ENCODE data around the gene ARHGEF6.
"Not testable (repeated sequence)": the region's sequence is repeated elsewhere in the genome, so short reads cannot be mapped to it uniquely, and the experiment has no call there.

ARHGEF6 gene, protein sequence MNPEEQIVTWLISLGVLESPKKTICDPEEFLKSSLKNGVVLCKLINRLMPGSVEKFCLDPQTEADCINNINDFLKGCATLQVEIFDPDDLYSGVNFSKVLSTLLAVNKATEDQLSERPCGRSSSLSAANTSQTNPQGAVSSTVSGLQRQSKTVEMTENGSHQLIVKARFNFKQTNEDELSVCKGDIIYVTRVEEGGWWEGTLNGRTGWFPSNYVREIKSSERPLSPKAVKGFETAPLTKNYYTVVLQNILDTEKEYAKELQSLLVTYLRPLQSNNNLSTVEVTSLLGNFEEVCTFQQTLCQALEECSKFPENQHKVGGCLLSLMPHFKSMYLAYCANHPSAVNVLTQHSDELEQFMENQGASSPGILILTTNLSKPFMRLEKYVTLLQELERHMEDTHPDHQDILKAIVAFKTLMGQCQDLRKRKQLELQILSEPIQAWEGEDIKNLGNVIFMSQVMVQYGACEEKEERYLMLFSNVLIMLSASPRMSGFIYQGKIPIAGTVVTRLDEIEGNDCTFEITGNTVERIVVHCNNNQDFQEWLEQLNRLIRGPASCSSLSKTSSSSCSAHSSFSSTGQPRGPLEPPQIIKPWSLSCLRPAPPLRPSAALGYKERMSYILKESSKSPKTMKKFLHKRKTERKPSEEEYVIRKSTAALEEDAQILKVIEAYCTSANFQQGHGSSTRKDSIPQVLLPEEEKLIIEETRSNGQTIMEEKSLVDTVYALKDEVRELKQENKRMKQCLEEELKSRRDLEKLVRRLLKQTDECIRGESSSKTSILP

DNA sequence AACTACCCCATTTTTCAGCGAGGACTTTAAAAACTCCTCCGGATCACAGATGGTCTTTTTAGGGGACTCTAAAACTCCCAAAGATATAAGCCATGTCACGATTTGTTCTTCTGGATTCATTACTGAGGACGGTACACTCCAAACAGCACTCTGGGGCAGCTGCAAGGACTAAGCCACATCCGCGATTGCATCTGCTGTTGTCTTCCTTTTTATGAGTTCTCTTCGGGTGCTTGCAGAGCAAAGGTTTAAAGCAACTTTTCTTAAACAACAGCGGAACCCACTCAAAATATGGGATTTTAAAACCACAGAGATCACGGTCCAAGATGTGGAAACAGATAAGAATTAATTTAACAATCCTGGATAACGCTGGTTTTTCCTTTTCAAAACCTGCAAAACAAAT, at the start of gene ARHGEF6:
Gene ARHGEF6 (minus strand): TSS at position 170 of the 400 bp plus-strand sequence. CDS start 50 bp downstream, at position 120.
- DNase-seq: peak; percentile 23

GRCh38 chrX:136829413-136829812, 48.7 kb upstream of the ARHGEF6 start:
- DNase-seq: no peak

DNA sequence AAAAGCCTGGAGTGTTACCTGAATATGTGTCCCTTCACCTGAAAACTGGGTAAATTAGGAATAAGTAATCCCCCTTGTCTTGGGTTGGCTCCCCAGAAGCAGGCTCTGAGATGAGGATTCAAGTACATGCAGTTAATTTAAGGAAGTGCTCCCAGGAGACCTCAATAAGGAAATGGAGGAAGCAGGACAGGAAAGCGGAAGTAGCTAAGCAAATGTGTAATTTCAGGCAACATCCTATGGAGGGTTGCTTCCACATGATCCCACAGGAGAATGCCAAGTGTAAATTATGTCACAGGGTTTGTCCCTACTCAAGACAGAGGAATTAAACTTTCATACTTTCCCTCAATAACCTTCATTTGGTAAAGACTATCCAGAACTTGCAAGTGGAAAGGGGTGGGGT, 48.1 kb upstream of the ARHGEF6 start:
- no peak for DNase-seq

- no peak for DNase-seq
Measured at GRCh38 chrX:136827026-136827425, 46.3 kb upstream of the ARHGEF6 start.

DNA sequence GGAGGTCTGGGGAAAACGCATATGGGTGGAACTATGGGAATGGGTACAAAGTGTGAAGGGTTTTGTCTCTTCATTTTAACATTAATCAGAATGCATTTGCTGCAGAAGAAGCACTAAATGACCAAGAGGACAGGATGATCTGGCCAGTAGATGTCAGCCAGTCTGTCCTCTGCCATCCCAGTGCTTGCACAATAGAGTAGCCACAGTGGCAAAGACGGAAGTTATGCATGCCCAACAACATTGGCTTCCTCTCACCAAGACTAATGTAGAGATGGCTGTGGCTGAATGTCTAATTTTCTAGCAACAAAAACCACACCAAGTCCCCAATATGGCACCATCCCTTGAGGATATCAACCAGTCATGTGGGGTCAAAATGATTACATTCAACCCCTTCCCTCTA, 45.0 kb upstream of the ARHGEF6 start:
- no peak for DNase-seq

DNA sequence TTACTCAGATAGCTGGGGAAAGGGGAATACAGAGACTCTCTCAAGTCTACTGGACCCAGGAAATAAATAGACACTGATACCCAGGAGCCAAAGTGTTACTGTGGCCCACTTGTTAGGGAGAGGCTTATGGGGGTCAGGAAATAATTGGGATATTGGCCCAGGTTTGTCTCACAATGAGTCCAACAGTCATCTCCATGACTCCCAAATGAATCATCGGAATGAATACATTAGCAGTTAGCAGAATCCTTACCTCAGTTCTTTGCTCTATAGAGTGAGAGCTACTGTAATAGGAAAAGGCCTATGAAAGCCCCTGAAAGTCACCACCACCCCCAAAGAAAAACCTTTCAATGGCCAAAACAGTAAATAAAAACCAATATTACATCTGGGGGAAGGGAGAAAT, 42.4 kb upstream of the ARHGEF6 start:
- DNase-seq: no peak

GRCh38 chrX:136822337-136823095, 41.8 kb upstream of the ARHGEF6 start:
- no peak for DNase-seq

- not testable (repeated sequence) for DNase-seq
Measured at GRCh38 chrX:136819756-136820155, 39.0 kb upstream of the ARHGEF6 start.

DNA sequence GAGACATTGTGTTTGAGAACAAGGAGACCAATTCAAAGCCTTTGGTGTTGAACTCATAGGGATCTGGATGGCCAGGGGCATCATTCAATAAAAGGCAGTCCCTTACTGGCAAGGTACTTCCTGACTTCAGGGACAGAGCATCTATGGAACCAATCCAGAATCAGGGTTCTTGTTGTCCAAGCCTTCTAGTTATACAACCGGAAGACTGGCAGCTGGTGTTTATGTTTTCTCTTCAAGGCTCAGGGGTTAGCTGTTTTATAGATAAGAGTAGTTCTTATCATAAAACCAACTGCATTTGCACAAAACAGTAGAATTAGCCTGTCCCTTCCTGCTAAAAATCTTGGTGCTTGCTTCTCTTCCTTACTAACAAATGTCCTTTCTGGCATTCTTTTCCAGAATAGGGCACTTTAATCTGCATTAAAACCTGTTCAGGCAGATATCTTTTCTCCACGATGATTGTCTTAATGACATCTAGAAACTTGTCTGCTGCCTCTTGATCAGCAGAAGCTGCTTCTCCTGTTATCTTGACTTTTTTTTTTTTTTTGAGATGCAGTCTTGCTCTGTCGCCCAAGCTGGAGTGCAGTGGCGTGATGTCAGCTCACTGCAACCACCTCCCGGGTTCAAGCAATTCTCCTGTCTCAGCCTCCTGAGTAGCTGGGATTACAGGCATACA, 38.4 kb upstream of the ARHGEF6 start:
- DNase-seq: no peak

DNA sequence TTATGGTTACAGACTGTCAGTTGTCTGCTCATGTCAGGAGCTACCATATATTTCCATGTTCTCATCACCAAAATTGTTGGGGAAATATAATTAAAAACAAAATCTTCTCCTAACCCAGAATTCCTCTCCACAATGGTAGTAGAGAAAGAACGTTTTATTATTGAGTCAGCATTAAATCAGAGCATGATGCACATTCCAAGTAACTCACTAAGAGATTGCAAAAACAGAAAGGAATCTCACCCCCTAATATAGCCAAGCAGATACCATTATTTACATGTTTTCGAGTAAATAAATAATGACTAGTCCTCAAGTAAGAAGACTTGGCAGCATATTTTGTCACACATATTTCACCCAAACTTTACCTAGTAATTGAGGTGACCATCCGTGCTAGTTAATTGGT, 36.2 kb upstream of the ARHGEF6 start:
- no peak for DNase-seq

DNA sequence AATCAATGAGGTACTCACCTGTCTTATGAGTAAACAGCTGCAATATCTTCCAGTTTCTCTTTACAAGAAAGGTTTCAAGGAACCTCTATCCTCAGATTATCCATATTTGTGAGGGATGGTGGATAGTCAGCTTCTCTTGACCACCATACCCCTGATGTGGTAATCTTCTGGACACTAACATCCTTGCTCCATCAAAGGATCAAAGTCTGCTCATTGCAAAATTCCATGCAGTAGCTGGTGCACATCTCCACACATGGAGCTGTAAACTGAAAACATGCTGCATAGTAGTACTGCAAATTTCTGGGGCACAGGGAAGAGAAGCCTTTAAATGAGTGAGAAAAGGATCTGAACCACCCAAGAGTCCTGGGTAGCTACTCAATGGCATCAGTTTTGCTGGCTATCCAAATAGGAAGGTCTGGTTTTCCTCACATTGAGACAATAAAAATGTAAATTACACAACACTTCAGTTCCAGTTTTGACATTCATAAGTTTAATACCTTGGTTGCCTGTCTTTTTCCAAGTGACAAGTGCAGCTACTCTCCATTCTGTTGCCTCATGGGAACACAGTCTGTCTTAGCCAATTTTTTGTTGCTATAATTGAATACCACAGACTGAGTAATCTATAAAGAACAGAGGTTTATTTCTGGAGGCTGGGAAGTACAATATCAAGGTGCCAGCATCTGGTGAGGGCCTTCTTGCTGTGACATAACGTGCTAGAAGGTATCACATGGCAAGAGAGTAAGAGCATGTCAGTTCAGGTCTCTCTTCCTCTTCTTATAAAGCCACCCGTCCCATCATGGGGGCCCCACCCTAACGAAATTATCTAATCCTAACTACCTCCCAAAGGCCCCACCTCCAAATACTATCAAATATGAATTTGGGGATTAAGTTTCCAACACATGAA, 34.4 kb upstream of the ARHGEF6 start:
- DNase-seq: no peak

DNA sequence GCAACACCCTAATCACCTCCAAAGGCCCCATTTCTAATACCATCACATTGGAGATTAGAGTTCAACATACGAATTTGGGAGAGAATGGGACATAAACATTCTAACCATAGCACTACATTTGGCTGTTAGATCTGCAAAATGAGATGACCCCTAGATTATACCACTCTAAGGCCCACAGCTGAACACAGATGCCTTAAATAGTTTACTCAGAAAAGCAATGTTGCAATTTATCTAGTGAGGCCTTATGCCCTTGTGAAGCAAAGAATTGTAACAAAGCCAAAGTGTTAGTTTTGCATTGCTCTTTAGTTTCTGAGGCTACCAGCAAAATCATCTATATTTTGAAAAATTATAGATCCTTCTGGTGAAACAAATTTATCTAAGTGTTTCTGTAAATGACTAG, 31.6 kb upstream of the ARHGEF6 start:
- DNase-seq: no peak

GRCh38 chrX:136810493-136810892, 29.8 kb upstream of the ARHGEF6 start:
- no peak for DNase-seq

GRCh38 chrX:136806891-136807410, 26.2 kb upstream of the ARHGEF6 start:
- no peak for DNase-seq

DNA sequence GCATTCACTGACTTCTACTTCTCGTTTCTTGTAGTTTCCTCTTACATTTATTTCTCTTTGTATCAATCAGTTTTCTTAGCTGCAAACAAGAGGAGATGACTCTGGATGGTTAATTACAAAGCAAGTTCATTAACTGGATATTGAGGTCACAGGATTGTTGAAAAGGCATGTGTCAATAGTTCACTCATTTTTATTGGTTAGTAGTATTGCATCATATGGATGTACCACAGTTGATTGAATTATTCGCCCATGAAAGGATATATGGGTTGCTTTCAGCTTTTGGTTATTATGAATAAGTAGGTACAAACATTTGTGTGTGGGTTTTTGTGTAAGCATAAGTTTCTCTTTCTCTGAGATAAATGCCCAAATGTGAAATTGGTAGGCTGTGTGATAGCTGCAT, 21.8 kb upstream of the ARHGEF6 start:
- DNase-seq: no peak

GRCh38 chrX:136797787-136798186, 17.1 kb upstream of the ARHGEF6 start:
- no peak for DNase-seq

DNA sequence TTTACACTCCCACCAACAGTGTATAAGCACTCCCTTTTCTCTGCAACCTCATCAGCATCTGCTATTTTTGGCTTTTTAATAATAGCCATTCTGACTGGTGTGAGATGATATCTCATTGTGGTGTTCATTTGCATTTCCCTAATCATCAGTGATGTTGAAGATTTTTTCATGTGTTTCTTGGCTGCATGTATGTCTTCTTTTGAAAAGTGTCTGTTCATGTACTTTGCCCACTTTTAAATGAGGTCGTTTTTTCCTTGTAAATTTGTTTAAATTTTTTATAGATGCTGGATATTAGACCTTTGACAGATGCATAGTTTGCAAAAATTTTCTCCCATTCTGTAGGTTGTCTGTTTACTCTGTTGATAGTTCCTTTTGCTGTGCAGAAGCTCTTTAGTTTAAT, 14.4 kb upstream of the ARHGEF6 start:
- DNase-seq: not testable (repeated sequence)

- not testable (repeated sequence) for DNase-seq
Measured at GRCh38 chrX:136794660-136795059, 13.9 kb upstream of the ARHGEF6 start.

DNA sequence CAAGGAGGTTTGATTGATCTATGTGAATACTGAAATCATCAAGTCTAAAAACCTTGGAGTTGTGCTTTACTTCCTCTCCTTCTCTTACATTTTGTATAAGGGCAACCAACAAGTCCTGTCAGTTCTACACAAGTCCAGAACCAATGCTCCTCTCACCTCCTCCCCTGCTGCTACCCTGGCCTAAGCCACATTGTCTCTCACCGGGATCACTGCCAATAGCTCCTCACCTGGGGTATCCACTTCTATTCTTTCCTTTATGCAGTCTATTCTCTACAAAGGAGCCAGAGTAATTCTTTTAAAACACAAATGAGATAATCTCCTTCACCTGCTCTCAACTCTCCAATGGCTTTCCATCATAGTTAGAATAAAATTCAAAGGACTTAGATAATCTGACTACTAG, 13.3 kb upstream of the ARHGEF6 start:
- no peak for DNase-seq

DNA sequence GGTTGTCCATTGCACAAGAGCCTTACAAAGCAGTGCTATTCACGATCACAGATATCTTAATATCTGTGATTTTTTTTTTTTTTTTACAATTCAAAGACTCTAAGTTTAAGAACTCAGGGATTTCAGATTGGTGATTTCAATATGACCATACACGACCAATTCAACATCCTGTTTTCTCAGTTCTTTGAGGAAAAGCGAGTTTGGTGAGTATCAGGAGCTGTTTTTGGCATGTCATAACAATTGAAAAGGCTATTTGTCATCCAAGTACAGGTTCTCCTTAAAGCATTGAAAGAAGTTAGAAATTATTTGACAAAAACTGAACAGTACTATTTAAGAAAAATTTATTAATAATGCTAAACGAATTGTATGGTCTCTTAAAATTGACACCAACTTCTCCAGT, 9.1 kb upstream of the ARHGEF6 start:
- no peak for DNase-seq

DNA sequence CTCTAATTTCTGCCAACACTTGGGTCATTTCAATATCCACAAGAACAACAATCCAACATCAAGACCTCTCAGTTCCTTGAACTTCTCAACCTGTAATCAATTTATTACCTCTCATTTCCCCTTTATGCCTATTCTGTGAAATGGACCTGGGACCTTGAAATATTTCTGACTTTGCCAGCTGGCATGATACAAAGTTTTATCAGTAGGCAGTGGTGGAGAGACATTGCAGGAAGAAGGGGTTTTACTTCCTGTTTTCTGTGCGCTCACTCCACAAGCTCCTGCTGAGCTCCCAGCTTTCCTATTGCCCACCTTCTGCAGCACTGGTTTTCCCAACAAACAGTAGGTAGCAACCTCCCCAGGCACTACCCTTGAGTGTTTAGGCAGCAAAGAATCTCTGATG, 3.5 kb upstream of the ARHGEF6 start:
- no peak for DNase-seq

GRCh38 chrX:136783159-136783558, 2.4 kb upstream of the ARHGEF6 start:
- DNase-seq: no peak

Measured in stimulated activated CD4-positive, alpha-beta T cell treated with anti-CD3 and anti-CD28 coated beads, Interleukin-1b, Interleukin-23, amount 100 ng/mL, for 48 hours (primary cell).